OCI-LY7 (cell line): ENCODE measurements around the gene RFK. TPM values are rescaled to one million over a fixed set of nuclear protein-coding genes. Genes with fewer than 3 reads are reported as not detected.

Experiments used
- BruUV-seq: library from RNA; stranded (reverse); fragments of 400-500 nt; replicated peaks from 2 replicates; lab custom pipeline; 2021; lab: Mats Ljungman, UMichigan
- CTCF ChIA-PET: fragments of 300-600 bp; sonication (Branson Sonifier 250); formaldehyde crosslinking; loops from one replicate; lab custom pipeline; 2022; ENCODE audit warnings: antibody characterized with exemption; ENCODE audit not compliant: unreplicated experiment; lab: Charles Lee
- POLR2A ChIA-PET: fragments of 300-600 bp; sonication (Branson Sonifier 250); formaldehyde crosslinking; loops from one replicate; lab custom pipeline; 2022; ENCODE audit warnings: antibody characterized with exemption; lab: Charles Lee
- DNase-seq: peaks from one replicate; pipeline ENCODE4 v3.0.0-alpha.2; 2015; ENCODE audit warnings: low spot score
- H2AFZ ChIP-seq: fragments of 200-600 bp; sonication (generic), shearing (Covaris generic); 2 replicates; pipeline ENCODE4 v1.6.1; 2014; ENCODE audit warnings: mild to moderate bottlenecking, antibody characterized with exemption, low read length, moderate library complexity
- H3K27ac ChIP-seq: fragments of 200-600 bp; sonication (generic); 2 replicates; pipeline ENCODE4 v1.5.1; 2014; ENCODE audit warnings: mixed run types, low read depth, mild to moderate bottlenecking, moderate library complexity, low read length, inconsistent platforms; ENCODE audit not compliant: poor library complexity, severe bottlenecking
- H3K36me3 ChIP-seq: fragments of 200-600 bp; sonication (generic); 2 replicates; pipeline ENCODE4 v1.6.1; 2014; ENCODE audit warnings: mild to moderate bottlenecking, antibody characterized with exemption, low read length, moderate library complexity, mixed read lengths; ENCODE audit not compliant: insufficient read depth
- H3K4me1 ChIP-seq: fragments of 200-600 bp; sonication (generic); 2 replicates; pipeline ENCODE4 v1.5.1; 2014; ENCODE audit warnings: mild to moderate bottlenecking, low read length; ENCODE audit not compliant: insufficient read depth, poor library complexity, severe bottlenecking
- H3K4me2 ChIP-seq: fragments of 200-600 bp; sonication (generic); 2 replicates; pipeline ENCODE4 v1.6.1; 2014; ENCODE audit warnings: mild to moderate bottlenecking, low read length
- H3K4me3 ChIP-seq: fragments of 200-600 bp; sonication (generic); 2 replicates; pipeline ENCODE4 v1.5.1; 2014; ENCODE audit warnings: mild to moderate bottlenecking, low read depth, low read length; ENCODE audit not compliant: poor library complexity, severe bottlenecking
- H3K79me2 ChIP-seq: fragments of 200-600 bp; sonication (generic); 2 replicates; pipeline ENCODE4 v1.6.1; 2016; ENCODE audit warnings: low read depth, mild to moderate bottlenecking, low read length, moderate library complexity, mixed read lengths; ENCODE audit not compliant: insufficient read depth
- H3K9me2 ChIP-seq: fragments of 200-600 bp; sonication (generic); 2 replicates; pipeline ENCODE4 v1.6.1; 2016; ENCODE audit warnings: mild to moderate bottlenecking, low read length, mixed read lengths; ENCODE audit not compliant: insufficient read depth
- H3K9me3 ChIP-seq: fragments of 200-600 bp; sonication (generic); 2 replicates; pipeline ENCODE4 v1.6.1; 2014; ENCODE audit warnings: mild to moderate bottlenecking, mixed run types, low read length, mixed read lengths
- H4K20me1 ChIP-seq: fragments of 200-600 bp; sonication (generic); 2 replicates; pipeline ENCODE4 v1.6.1; 2014; ENCODE audit warnings: mild to moderate bottlenecking, antibody characterized with exemption, low read length, moderate library complexity, mixed read lengths; ENCODE audit not compliant: insufficient read depth
- CTCF ChIP-seq: fragments of 200-600 bp; sonication (generic); conservative IDR thresholded peaks from 2 replicates; pipeline ENCODE4 v1.5.1; 2014; ENCODE audit warnings: mild to moderate bottlenecking, antibody characterized with exemption, low read length, moderate library complexity, mixed read lengths
- EZH2phosphoT487 ChIP-seq: fragments of 200-600 bp; sonication (generic); IDR thresholded peaks from 2 replicates; pipeline ENCODE4 v1.6.1; 2018; ENCODE audit warnings: low read depth, borderline replicate concordance, mild to moderate bottlenecking, mixed run types, antibody characterized with exemption, low read length, moderate library complexity, mixed read lengths
- intact Hi-C: fragments of 100-400 bp; cut with micrococcal nuclease; formaldehyde crosslinking; loops from one replicate; pipeline ENCODE4 v1.10.0; 2022; ENCODE audit not compliant: unreplicated experiment
- total RNA-seq, 2 experiments: library from RNA; depleted of rRNA in 1 of 2; stranded (reverse); fragments of >200 nt in 1 of 2; shearing (Covaris generic) in 1 of 2; gene quantifications; 2 replicates each; pipeline ENCODE4 v1.2.3, GENCODE V29; 2014 to 2022

The RFK gene
- total RNA-seq, 2 experiments from 2014 or later, result 28.7 to 37.8 TPM

GRCh38 chr9:76426807-76427419 is 32.7 kb upstream of the RFK start:
- Histone ChIP-seq H3K4me1 (no peaks in the 10 kb centered on the region), H3K4me3 (no peak overlapping the region), H3K36me3 (no peaks in the 10 kb centered on the region), H3K27ac (no peak overlapping the region), H3K9me3 (no peaks in the 10 kb centered on the region), H4K20me1 (no peaks in the 10 kb centered on the region), H3K79me2 (no peaks in the 10 kb centered on the region), H3K4me2 (no peak overlapping the region), H2AFZ (no peak overlapping the region), H3K9me2 (no peaks in the 10 kb centered on the region)
- no TSS peak for BruUV-seq
- CTCF ChIA-PET, result no interaction called here
- intact Hi-C loops, result no loop called here
- no peak for DNase-seq
- POLR2A ChIA-PET, result interaction anchor here (0.7 kb wide), 1 partner anchor 242 kb away, joined by 6 read pairs; no protein-coding TSS in a partner anchor
- no peak for TF ChIP-seq EZH2phosphoT487
- TF ChIP-seq CTCF, result no peak

GRCh38 chr9:76425677-76426453 is 31.6 kb upstream of the RFK start:
- TF ChIP-seq CTCF, result no peak
- no peak for TF ChIP-seq EZH2phosphoT487
- Histone ChIP-seq H3K9me2 (no peaks in the 10 kb centered on the region), H3K9me3 (no peaks in the 10 kb centered on the region), H3K36me3 (no peaks in the 10 kb centered on the region), H3K4me1 (no peaks in the 10 kb centered on the region), H3K4me3 (no peak overlapping the region), H3K79me2 (no peaks in the 10 kb centered on the region), H3K4me2 (no peak overlapping the region), H2AFZ (no peak overlapping the region), H3K27ac (no peak overlapping the region), H4K20me1 (no peaks in the 10 kb centered on the region)
- ChIA-PET CTCF (no interaction called here), POLR2A (no interaction called here)
- no peak for DNase-seq
- BruUV-seq, result no TSS peak
- intact Hi-C loops, result no loop called here

- H3K79me2 ChIP-seq, result no peaks in the 10 kb centered on the region
- H2AFZ ChIP-seq, result no peak overlapping the region
- POLR2A ChIA-PET, result interaction anchor here (0.6 to 1.2 kb wide), 2 partner anchors 14 to 275 kb away, joined by 3 read pairs; no protein-coding TSS in a partner anchor
- DNase-seq, result no peak
- H3K4me3 ChIP-seq, result no peak overlapping the region
- no peak overlapping the region for H3K27ac ChIP-seq
- TF ChIP-seq EZH2phosphoT487 (no peak), CTCF (no peak)
- H3K4me2 ChIP-seq, result no peak overlapping the region
- no TSS peak for BruUV-seq
- CTCF ChIA-PET, result no interaction called here
- intact Hi-C loops, result no loop called here
- H4K20me1 ChIP-seq, result no peaks in the 10 kb centered on the region
- H3K4me1 ChIP-seq, result peaks cover 3% of the 10 kb centered on the region
- no peaks in the 10 kb centered on the region for H3K9me3 ChIP-seq
- H3K9me2 ChIP-seq, result no peaks in the 10 kb centered on the region
- H3K36me3 ChIP-seq, result no peaks in the 10 kb centered on the region
Observed at GRCh38 chr9:76424491-76424890, 30.3 kb upstream of the RFK start.
